ENCODE measurements around the gene REXO1. TPM values are rescaled to one million over a fixed set of nuclear protein-coding genes. Genes with fewer than 3 reads are reported as not detected.

The REXO1 gene
- total RNA-seq, 2 donors from 2014 or later = 29.8 to 59.1 TPM

DNA sequence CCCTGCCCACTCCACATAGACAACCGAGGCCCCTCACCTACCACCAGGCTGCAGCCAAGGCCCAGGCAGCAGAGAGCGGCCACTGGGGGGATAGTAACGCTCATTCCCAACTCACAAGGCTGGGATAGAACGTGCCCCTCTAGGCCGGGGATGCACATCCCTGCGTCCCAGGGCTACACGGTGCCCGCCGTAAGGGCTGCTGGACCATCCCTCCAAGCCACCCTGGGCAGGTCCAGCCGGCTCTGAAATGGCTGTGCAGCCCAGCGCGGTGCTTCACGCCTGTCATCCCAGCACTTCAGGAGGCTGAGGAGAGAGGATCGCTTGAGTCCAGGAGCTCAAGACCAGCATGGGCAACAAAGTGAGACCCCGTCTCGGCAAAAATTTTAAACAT lies 3.2 kb downstream of the REXO1 start:
- intact Hi-C loops (cut with DNase I) = no loop called here
- H3K27ac ChIP-seq = no peak overlapping the region
- no peak for TF ChIP-seq POLR2A (IDR thresholded peaks at IDR 0.05)
- no peak for TF ChIP-seq POLR2AphosphoS5 (IDR thresholded peaks at IDR 0.05)
- TF ChIP-seq CTCF (IDR thresholded peaks at IDR 0.05) = no peak
- WGBS = 79% methylated on average over 16 of the region's 16 CpGs
- H3K4me3 ChIP-seq = no peak overlapping the region
- H3K27me3 ChIP-seq (replicated peaks; ENCODE audit: insufficient read depth) = no peaks in the 10 kb centered on the region
- no peak for DNase-seq (ENCODE audit: low spot score)
- no peaks in the 10 kb centered on the region for H3K9me3 ChIP-seq
- H3K36me3 ChIP-seq = no peaks in the 10 kb centered on the region
- H3K4me1 ChIP-seq (replicated peaks) = peaks cover 32% of the 10 kb centered on the region

DNA sequence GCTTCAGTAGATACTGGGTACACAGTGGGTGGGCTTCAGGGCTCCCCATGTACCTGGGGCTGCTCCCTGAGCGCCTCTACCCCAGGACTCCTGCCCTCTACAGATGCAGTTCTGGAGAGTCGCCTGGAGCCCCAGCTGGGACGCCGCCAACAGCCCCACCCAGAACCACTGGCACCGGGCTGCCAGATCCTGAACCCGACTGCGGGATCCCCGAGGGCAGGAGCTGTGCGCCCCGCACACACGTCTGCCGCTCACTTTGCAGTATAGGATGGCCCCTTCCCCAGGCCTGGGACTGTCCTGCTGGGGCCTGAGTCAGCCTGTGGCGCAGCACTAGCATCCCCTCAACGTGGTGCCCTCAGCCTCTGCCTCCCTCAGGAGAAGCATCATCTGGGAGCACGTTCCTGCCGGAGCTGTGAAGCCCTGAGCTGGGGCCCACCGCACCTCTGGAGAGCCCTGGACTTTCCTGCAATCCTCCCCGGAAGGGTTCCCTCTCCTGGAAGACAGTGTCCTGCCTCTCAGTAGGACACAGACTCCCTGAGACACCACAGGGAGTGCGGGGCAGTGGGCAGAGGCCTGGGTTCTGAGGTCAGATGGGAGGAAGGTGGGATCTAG lies 3.7 kb downstream of the REXO1 start:
- Histone ChIP-seq H3K4me3 (no peak overlapping the region), H3K36me3 (no peaks in the 10 kb centered on the region), H3K9me3 (no peaks in the 10 kb centered on the region), H3K4me1 (replicated peaks) (peaks cover 32% of the 10 kb centered on the region), H3K27ac (no peak overlapping the region), H3K27me3 (replicated peaks; ENCODE audit: insufficient read depth) (no peaks in the 10 kb centered on the region)
- no peak for DNase-seq (ENCODE audit: low spot score)
- no peak for TF ChIP-seq POLR2AphosphoS5 (IDR thresholded peaks at IDR 0.05)
- TF ChIP-seq POLR2A (IDR thresholded peaks at IDR 0.05) = no peak
- no peak for TF ChIP-seq CTCF (IDR thresholded peaks at IDR 0.05)
- 84% methylated on average over 12 of the region's 19 CpGs for WGBS
- intact Hi-C loops (cut with DNase I) = no loop called here

DNA sequence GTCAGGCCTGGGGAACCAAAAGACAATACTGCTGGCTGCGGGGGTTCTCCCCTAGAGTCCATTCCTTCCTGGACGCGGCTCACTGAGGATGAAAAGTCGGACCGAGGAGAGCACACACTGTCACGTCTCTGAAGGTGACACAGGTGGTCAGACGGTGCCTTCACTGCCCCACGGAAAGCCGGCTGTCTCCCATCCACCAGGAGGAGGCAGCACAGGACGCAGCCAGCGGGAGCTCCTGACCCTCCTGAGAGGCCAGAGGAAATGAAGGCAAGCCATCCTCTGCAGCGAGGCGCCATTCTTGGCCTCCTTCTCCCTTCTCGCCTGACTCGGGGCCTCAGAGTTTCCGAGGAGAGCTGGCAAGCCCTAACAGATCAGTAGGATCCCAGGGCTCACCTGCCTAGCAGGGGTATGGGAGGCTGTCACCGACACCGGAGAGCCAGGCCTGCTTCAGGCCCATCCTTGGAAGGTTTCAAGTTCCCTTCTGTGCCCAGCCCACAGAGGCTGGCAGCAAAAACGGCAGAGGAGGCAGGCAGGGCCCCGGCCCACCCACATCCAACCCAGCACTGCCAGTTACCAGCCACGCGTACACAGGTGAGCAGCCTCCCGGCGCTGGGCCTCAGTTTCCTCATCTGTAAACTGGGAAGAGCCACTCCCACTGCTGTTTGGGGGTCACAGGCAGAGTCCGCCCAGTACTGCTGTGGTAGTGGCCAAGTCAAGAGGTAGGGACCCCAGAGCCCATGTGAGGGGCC lies 4.5 kb downstream of the REXO1 start:
- no peak for DNase-seq (ENCODE audit: low spot score)

DNA sequence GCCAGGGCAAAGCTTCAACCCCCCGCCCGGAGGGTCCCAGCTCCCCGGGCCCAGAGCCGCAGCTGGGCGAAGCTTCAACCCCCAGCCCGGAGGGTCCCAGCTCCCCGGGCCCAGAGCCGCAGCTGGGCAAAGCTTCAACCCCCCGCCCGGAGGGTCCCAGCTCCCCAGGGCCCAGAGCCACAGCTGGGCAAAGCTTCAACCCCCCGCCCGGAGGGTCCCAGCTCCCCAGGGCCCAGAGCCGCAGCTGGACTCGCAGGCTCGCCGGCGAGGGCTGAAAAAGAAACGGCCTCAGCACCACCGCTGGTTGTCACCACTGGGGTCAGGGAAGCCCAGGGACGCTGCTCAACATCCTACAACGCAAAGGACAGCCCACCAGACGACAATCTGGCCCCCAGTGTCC lies 5.2 kb downstream of the REXO1 start:
- no peak for DNase-seq (ENCODE audit: low spot score)
- no peak overlapping the region for H3K4me3 ChIP-seq
- no peak for TF ChIP-seq POLR2A (IDR thresholded peaks at IDR 0.05)
- no peak for TF ChIP-seq CTCF (IDR thresholded peaks at IDR 0.05)
- TF ChIP-seq POLR2AphosphoS5 (IDR thresholded peaks at IDR 0.05) = no peak
- WGBS = 87% methylated on average over 22 of the region's 22 CpGs
- H3K4me1 ChIP-seq (replicated peaks) = peaks cover 32% of the 10 kb centered on the region
- no peaks in the 10 kb centered on the region for H3K36me3 ChIP-seq
- H3K27me3 ChIP-seq (replicated peaks; ENCODE audit: insufficient read depth) = no peaks in the 10 kb centered on the region
- intact Hi-C loops (cut with DNase I) = no loop called here
- no peak overlapping the region for H3K27ac ChIP-seq
- no peaks in the 10 kb centered on the region for H3K9me3 ChIP-seq

More for the DNA sequence above, 4.5 kb downstream of the REXO1 start:
- Histone ChIP-seq H3K9me3 (no peaks in the 10 kb centered on the region), H3K36me3 (no peaks in the 10 kb centered on the region), H3K27me3 (replicated peaks; ENCODE audit: insufficient read depth) (no peaks in the 10 kb centered on the region), H3K27ac (no peak overlapping the region), H3K4me3 (no peak overlapping the region), H3K4me1 (replicated peaks) (peaks cover 32% of the 10 kb centered on the region)
- TF ChIP-seq POLR2AphosphoS5 (IDR thresholded peaks at IDR 0.05) (no peak), CTCF (IDR thresholded peaks at IDR 0.05) (no peak), POLR2A (IDR thresholded peaks at IDR 0.05) (no peak)
- intact Hi-C loops (cut with DNase I) = no loop called here
- WGBS = 64% methylated on average over 25 of the region's 25 CpGs
